ENCODE results near the gene SLC16A11. TPM values are rescaled to one million over a fixed set of nuclear protein-coding genes. Genes with fewer than 3 reads are reported as not detected.

The SLC16A11 gene
- total and polyA plus RNA-seq, 9 of the 15 experiments (the other 6 are each of a cell fraction or from before 2014, with no cell fraction given): not detected

GRCh38 chr17:7025245-7025644 is 18.6 kb downstream of the SLC16A11 start:
- Histone ChIP-seq H3K36me3 (ENCODE audit: control insufficient read depth, insufficient read depth, low read length) (peaks cover 10% of the 10 kb centered on the region; the same call in 2 of the 3 replicates), H3K27me3 (ENCODE audit: control insufficient read depth in 2 of 2, insufficient read depth in 2 of 2, low read length in 2 of 2) (no peaks in the 10 kb centered on the region), H3K9me3 (replicated peaks; ENCODE audit: control insufficient read depth, insufficient read depth, low read depth, low read length) (no peaks in the 10 kb centered on the region), H3K27ac (ENCODE audit: extremely low read depth, low read depth, low read length) (peak overlapping the region; percentile 62; the same call in 1 of the 3 replicates), H3K4me3 (no peak overlapping the region), H3K4me2 (ENCODE audit: insufficient read depth, low read length) (peak overlapping the region; percentile 68; the same call in 1 of the 2 replicates), H2AFZ (ENCODE audit: low read depth, low read length) (no peak overlapping the region), H3K4me1 (replicated peaks in 1 of 2; ENCODE audit: control insufficient read depth in 2 of 2, insufficient read depth in 2 of 2, low read length in 2 of 2) (peaks cover 38 to 41% of the 10 kb centered on the region in 2 experiments), H3K9me1 (ENCODE audit: control insufficient read depth, insufficient read depth, low read length) (no peaks in the 10 kb centered on the region), H4K20me1 (replicated peaks; ENCODE audit: control insufficient read depth, insufficient read depth, low read length) (no peaks in the 10 kb centered on the region), H3K9ac (ENCODE audit: insufficient read depth in 1 of 2, low read depth in 2 of 2, low read length in 2 of 2) (peak overlapping the region; percentile 32 to 73; a peak in 3 of 4 replicates), H3K79me2 (ENCODE audit: control insufficient read depth, insufficient read depth, low read length) (peaks cover 16% of the 10 kb centered on the region)
- CTCF ChIA-PET (ENCODE audit: low intra/inter-chr PET ratio): interaction anchor here (0.6 kb wide), 1 partner anchor 919 kb away, joined by 4 read pairs; no protein-coding TSS in a partner anchor
- intact Hi-C loops (cut with micrococcal nuclease): no loop called here
- no TSS peak for BruUV-seq (replicated peaks)
- in situ Hi-C loops (cut with MboI): loop anchor here (25.0 kb wide), 1 partner anchor 537 kb away; the partner anchor contains the start of genes SENP3 and TNFSF13
- TF ChIP-seq PKNOX1 (IDR thresholded peaks at IDR 0.05): peak; percentile 7; the same call in 1 of the 2 replicates
- TF ChIP-seq VEZF1 (CRISPR knock-in tag; IDR thresholded peaks at IDR 0.05): no peak
- POLR2A ChIA-PET: interaction anchor here (1.6 kb wide), 1 partner anchor 11 kb away, joined by 7 read pairs; the partner anchor contains the start of gene SLC16A13
- DNase-seq (ENCODE audit: extremely low read depth in 1 of 4, low spot score in 3 of 4): no peak
- 33% methylated on average over 1 of the region's 1 CpG for WGBS (ENCODE audit: insufficient coverage, low coverage, missing lambda C conversion rate)
- FAIRE-seq: no peak
- no peak for ATAC-seq
